Fibroblast of mammary gland (primary cell): Measurements from ENCODE around the gene ODAD4.

Source experiments
- DNase-seq: peaks from one replicate; pipeline ENCODE4 v3.0.0-alpha.2; 2010; ENCODE audit warnings: low read depth
- H3K4me3 ChIP-seq: 2 replicates; pipeline ENCODE4 v1.5.1; 2011; ENCODE audit warnings: low read depth, mild to moderate bottlenecking, low read length, moderate library complexity; ENCODE audit not compliant: control insufficient read depth
- CTCF ChIP-seq: conservative IDR thresholded peaks from 2 replicates; pipeline ENCODE4 v1.5.1; 2011; ENCODE audit warnings: low read depth, low read length, inconsistent platforms; ENCODE audit not compliant: control insufficient read depth, insufficient read depth

ODAD4 gene

DNA sequence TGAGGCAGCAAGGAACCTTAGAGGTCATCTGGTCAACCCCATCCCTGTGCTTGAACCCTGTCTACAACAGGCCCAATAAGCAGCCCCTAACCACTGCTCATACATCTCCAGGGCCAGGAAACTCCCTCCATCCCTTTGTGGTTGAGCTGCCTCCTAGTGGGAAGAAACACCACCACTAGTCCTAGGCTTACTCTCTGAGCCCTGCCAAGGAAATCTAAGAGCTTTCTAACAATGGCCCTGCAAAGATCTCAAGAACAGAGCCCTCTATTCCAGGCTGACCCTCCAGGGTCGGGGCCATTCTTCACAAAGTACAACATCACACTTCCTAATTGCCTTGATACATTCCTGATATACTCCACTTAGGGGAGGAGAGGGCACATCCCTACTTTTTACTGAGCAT, 17.5 kb upstream of the ODAD4 start:
- peak; percentile 29 for TF ChIP-seq CTCF
- no peak overlapping the region for H3K4me3 ChIP-seq
- DNase-seq: peak; percentile 30

DNA sequence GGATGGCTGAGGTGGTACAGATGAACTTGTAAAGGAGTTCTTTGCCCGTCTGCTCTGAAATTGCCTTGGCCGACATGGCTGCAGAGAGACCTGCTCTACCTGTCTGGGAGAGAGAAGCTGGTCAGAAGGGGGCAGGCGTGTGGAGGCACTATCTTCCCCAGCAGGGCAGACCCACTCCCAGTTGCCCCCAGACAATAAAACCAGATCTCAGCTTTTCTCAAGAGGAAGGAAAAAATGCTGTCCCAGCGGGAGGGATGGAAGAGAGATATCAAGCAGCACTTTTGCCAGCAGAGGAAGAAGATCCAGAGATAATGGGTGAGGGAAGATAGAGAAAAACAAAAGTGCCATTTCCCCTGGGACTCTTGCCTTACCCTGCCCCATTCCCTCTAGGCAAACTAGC, 16.6 kb upstream of the ODAD4 start:
- H3K4me3 ChIP-seq: no peak overlapping the region
- TF ChIP-seq CTCF: no peak
- DNase-seq: no peak

GRCh38 chr17:41914358-41914766, 16.1 kb upstream of the ODAD4 start:
- H3K4me3 ChIP-seq: no peak overlapping the region
- peak; percentile 92 for DNase-seq
- no peak for TF ChIP-seq CTCF

DNA sequence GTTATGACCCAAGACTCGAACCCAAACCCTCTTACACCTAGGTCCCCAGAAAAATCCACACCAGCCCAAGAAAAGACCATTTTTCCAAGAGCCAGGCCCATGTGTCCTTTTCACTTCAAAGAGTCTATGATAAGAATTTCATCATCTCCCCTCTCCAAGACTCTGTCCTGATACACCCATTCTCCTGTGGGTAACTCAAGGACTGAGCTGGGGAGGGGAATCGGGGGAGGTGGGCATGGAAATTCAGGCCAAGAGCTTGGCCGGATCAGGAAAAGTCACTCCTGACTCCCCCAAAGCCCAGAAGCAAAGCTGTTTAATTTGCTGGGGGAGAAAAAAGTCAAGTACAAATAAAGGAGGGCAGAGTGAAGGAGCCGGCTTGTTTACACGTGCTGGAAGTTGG, 15.4 kb upstream of the ODAD4 start:
- no peak overlapping the region for H3K4me3 ChIP-seq
- DNase-seq: no peak
- no peak for TF ChIP-seq CTCF

- no peak for TF ChIP-seq CTCF
- no peak overlapping the region for H3K4me3 ChIP-seq
- DNase-seq: peak; percentile 32
Observed at GRCh38 chr17:41915566-41915965, 14.9 kb upstream of the ODAD4 start.

DNA sequence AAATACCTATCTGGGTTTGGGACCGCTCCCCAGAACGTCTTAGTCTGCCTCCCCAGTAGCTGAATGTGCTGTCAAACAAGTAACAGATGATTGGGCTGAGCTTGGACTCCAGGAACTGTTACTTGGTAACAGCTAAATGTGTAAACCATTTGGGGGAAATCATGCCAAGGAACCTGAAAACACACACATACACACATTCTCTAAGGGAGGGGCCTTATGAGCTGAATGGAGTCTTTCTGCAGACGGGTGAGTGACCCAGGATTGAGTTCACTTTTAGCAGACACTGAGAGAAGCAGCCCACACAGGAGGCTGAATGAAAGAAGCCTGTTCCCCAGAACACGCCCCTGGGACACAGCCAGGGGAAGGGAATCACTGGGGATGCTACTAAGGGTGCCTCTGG, 13.2 kb upstream of the ODAD4 start:
- peak overlapping the region; percentile 97 for H3K4me3 ChIP-seq
- no peak for TF ChIP-seq CTCF
- peak; percentile 85 for DNase-seq

DNA sequence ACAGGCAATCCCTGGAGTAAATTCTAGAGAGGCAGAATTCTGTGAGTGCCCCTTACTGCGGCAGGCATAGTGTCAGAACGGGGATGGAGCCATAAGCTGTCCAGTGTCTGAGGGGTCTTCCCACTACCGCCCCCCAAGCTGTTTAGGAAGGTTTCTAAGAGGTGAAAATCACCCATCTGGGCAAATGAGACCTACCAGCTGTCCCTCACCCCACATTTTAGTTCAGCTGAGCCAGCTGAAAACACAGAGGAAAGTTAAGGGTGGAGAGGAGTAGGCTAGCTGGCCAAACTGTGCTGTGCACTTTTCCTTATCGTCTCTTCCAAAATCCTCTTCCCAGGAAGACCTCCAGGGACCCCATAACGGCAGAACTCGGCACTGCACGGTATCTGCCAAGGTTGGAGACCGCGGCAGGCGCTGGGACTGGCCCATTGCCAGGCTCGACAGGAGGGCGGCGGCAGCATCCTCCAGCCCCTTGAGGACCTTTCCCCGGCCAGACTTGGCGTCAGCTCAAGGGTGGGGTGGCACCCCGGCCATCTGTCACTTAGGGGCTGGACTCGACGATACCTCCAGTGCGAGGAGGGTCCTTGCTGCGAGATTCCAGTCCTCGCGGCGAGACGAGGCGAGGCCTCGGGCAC, 12.6 kb upstream of the ODAD4 start:
- DNase-seq: peak; percentile 41
- no peak for TF ChIP-seq CTCF
- peak overlapping the region; percentile 97 for H3K4me3 ChIP-seq
